CD14-positive monocyte (primary cell): ENCODE data around the gene CAMKK2. TPM values are rescaled to one million over a fixed set of nuclear protein-coding genes. Genes with fewer than 3 reads are reported as not detected.
A peak's percentile ranks its signal among the peaks of the same experiment; 100 is the strongest.

Experiments used
- DNase-seq, 3 donors: peaks; one replicate each; pipeline ENCODE4 v3.0.0-alpha.2; 2011 to 2022
- H2AFZ ChIP-seq: 2 replicates; pipeline ENCODE4 v1.6.0; 2012; ENCODE audit warnings: mild to moderate bottlenecking, low read depth, low read length, inconsistent platforms; ENCODE audit not compliant: insufficient read depth, poor library complexity, severe bottlenecking
- H3K27ac ChIP-seq, 2 donors: 1 replicate in 1 of 2; 2 replicates in 1 of 2; pipeline ENCODE4 v1.5.1; 2012 to 2013; ENCODE audit warnings: low read length in 2 of 2, control low read depth in 1 of 2, inconsistent platforms in 1 of 2, low read depth in 1 of 2, mild to moderate bottlenecking in 1 of 2
- H3K27me3 ChIP-seq, 2 donors: one replicate each; pipeline versions ENCODE4 v1.6.0 to v1.6.1; 2011 to 2013; ENCODE audit warnings: low read length in 2 of 2; ENCODE audit not compliant: control insufficient read depth in 2 of 2, insufficient read depth in 2 of 2
- H3K36me3 ChIP-seq, 2 donors: replicated peaks in 1 of 2; 1 replicate in 1 of 2; 2 replicates in 1 of 2; pipeline versions ENCODE4 v1.5.1 to v1.6.1; 2012 to 2013; ENCODE audit warnings: low read length in 2 of 2, control low read depth in 1 of 2, inconsistent platforms in 1 of 2, mild to moderate bottlenecking in 1 of 2; ENCODE audit not compliant: insufficient read depth in 2 of 2, control insufficient read depth in 1 of 2
- H3K4me1 ChIP-seq, 2 donors: 1 replicate in 1 of 2; 2 replicates in 1 of 2; pipeline versions ENCODE4 v1.5.1 to v1.6.1; 2012 to 2013; ENCODE audit warnings: low read length in 2 of 2, control low read depth in 1 of 2, inconsistent platforms in 1 of 2, mild to moderate bottlenecking in 1 of 2, moderate library complexity in 1 of 2; ENCODE audit not compliant: insufficient read depth in 2 of 2, control insufficient read depth in 1 of 2
- H3K4me2 ChIP-seq: replicated peaks from 2 replicates; pipeline ENCODE3; 2012; ENCODE audit warnings: low read length, moderate library complexity, mild to moderate bottlenecking; ENCODE audit not compliant: poor library complexity, severe bottlenecking; ENCODE audit errors: extremely low read depth
- H3K4me3 ChIP-seq, 3 experiments: fragments of 200-600 bp in 1 of 3; sonication (generic) in 1 of 3; replicated peaks in 1 of 3; 1 replicate in 2 of 3; 2 replicates in 1 of 3; pipeline ENCODE4 v1.5.1; 2011 to 2013; ENCODE audit warnings: low read length in 3 of 3, mild to moderate bottlenecking in 3 of 3, control low read depth in 2 of 3, low read depth in 2 of 3, inconsistent platforms in 1 of 3, moderate library complexity in 1 of 3
- H3K79me2 ChIP-seq: 2 replicates; pipeline ENCODE4 v1.6.0; 2012; ENCODE audit warnings: mild to moderate bottlenecking, control low read depth, inconsistent platforms, low read length, moderate library complexity; ENCODE audit not compliant: insufficient read depth
- H3K9ac ChIP-seq: 2 replicates; pipeline ENCODE4 v1.6.0; 2017; ENCODE audit warnings: low read length, mild to moderate bottlenecking; ENCODE audit not compliant: insufficient read depth, poor library complexity, severe bottlenecking
- H3K9me3 ChIP-seq, 2 donors: replicated peaks in 1 of 2; 1 replicate in 1 of 2; 2 replicates in 1 of 2; pipeline versions ENCODE4 v1.5.1 to v1.6.1; 2012 to 2013; ENCODE audit warnings: low read length in 2 of 2, control low read depth in 1 of 2; ENCODE audit not compliant: control insufficient read depth in 1 of 2, insufficient read depth in 1 of 2
- H4K20me1 ChIP-seq: 2 replicates; pipeline ENCODE4 v1.6.0; 2012; ENCODE audit warnings: mild to moderate bottlenecking, low read length, control low read depth, moderate library complexity; ENCODE audit not compliant: insufficient read depth
- H3K27ac Mint-ChIP-seq, 7 donors: one replicate each; pipeline ENCODE4 v1.8.0; 2020; ENCODE audit warnings: mild to moderate bottlenecking in 7 of 7, mixed read lengths in 7 of 7, moderate library complexity in 6 of 7, inconsistent platforms in 2 of 7
- H3K27me3 Mint-ChIP-seq, 3 donors: one replicate each; pipeline ENCODE4 v1.8.0; 2021 to 2022; ENCODE audit warnings: low read depth in 3 of 3, mild to moderate bottlenecking in 3 of 3, mixed read lengths in 3 of 3, moderate library complexity in 3 of 3, inconsistent platforms in 1 of 3
- H3K36me3 Mint-ChIP-seq, 2 donors: one replicate each; pipeline ENCODE4 v1.8.0; 2020; ENCODE audit warnings: mixed read lengths in 2 of 2, inconsistent platforms in 1 of 2, mild to moderate bottlenecking in 1 of 2
- H3K4me1 Mint-ChIP-seq: one replicate; pipeline ENCODE4 v1.8.0; 2020; ENCODE audit warnings: mild to moderate bottlenecking, mixed read lengths
- H3K4me3 Mint-ChIP-seq, 2 donors: one replicate each; pipeline ENCODE4 v1.8.0; 2020; ENCODE audit warnings: mild to moderate bottlenecking in 2 of 2, mixed read lengths in 2 of 2, moderate library complexity in 1 of 2
- H3K9me3 Mint-ChIP-seq, 7 donors: one replicate each; pipeline ENCODE4 v1.8.0; 2020 to 2022; ENCODE audit warnings: mixed read lengths in 7 of 7, mild to moderate bottlenecking in 6 of 7, moderate library complexity in 6 of 7, inconsistent platforms in 2 of 7
- WGBS: methylation state at CpG from one replicate; pipeline ENCODE4 v1.1.5; 2013; ENCODE audit warnings: missing lambda C conversion rate; ENCODE audit not compliant: insufficient coverage; 5-methylcytosine and 5-hydroxymethylcytosine counted together
- intact Hi-C, 2 donors: fragments of 100-400 bp; cut with micrococcal nuclease; formaldehyde crosslinking; loops; one replicate each; pipeline versions ENCODE4 v1.15.0 to v1.15.1; 2023
- polyA plus RNA-seq, 3 donors: library from polyadenylated mRNA; depleted of rRNA in 1 of 3; unstranded in 2 of 3; stranded (reverse) in 1 of 3; fragments of 300-500 nt in 2 of 3; fragments of >200 nt in 1 of 3; fragmentation: Illumina TruSeq in 2 of 3; gene quantifications; 1 replicate in 2 of 3; 2 replicates in 1 of 3; pipeline ENCODE4 v1.2.3, GENCODE V29; 2012 to 2021
- TF ChIP-seq, protein P1 (sequence below): fragments of 200-600 bp; IDR thresholded peaks from one replicate; pipeline ENCODE4 v1.8.0; 2022; ENCODE audit warnings: antibody characterized with exemption, mild to moderate bottlenecking

Gene CAMKK2
- polyA plus RNA-seq, 3 donors: 55.6 to 71.4 (median 71.0) TPM

GRCh38 chr12:121301876-121302275 is 5.4 kb upstream of the CAMKK2 start:
- DNase-seq: peak; percentile 68 to 88 (median 84)
- Mint-ChIP-seq H3K4me3 (peak overlapping the region; percentile 24 to 76), H3K27ac (peak overlapping the region; percentile 82 to 95 (median 91)), H3K4me1 (peaks cover 48% of the 10 kb centered on the region), H3K36me3 (no peaks in the 10 kb centered on the region), H3K27me3 (peaks cover 0 to 1% (median 0%) of the 10 kb centered on the region in 3 donors), H3K9me3 (peaks cover 0 to 2% (median 0%) of the 10 kb centered on the region in 7 donors)
- peak overlapping the region; percentile 49 to 72 for H3K27ac ChIP-seq
- peak overlapping the region; percentile 30 for H2AFZ ChIP-seq
- peak overlapping the region; percentile 62 for H3K9ac ChIP-seq
- intact Hi-C loops: no loop called here
- peak overlapping the region in 1 of 3 experiments; percentile 2 for H3K4me3 ChIP-seq
- peaks cover 43 to 56% of the 10 kb centered on the region in 2 donors for H3K4me1 ChIP-seq
- no peaks in the 10 kb centered on the region for H3K27me3 ChIP-seq
- no peaks in the 10 kb centered on the region for H3K9me3 ChIP-seq
- H4K20me1 ChIP-seq: no peaks in the 10 kb centered on the region
- 0% methylated on average over 3 of the region's 4 CpGs for WGBS
- no peaks in the 10 kb centered on the region for H3K36me3 ChIP-seq
- H3K79me2 ChIP-seq: peaks cover 9% of the 10 kb centered on the region
- H3K4me2 ChIP-seq: peak overlapping the region; percentile 21
- TF ChIP-seq, protein P1, sequence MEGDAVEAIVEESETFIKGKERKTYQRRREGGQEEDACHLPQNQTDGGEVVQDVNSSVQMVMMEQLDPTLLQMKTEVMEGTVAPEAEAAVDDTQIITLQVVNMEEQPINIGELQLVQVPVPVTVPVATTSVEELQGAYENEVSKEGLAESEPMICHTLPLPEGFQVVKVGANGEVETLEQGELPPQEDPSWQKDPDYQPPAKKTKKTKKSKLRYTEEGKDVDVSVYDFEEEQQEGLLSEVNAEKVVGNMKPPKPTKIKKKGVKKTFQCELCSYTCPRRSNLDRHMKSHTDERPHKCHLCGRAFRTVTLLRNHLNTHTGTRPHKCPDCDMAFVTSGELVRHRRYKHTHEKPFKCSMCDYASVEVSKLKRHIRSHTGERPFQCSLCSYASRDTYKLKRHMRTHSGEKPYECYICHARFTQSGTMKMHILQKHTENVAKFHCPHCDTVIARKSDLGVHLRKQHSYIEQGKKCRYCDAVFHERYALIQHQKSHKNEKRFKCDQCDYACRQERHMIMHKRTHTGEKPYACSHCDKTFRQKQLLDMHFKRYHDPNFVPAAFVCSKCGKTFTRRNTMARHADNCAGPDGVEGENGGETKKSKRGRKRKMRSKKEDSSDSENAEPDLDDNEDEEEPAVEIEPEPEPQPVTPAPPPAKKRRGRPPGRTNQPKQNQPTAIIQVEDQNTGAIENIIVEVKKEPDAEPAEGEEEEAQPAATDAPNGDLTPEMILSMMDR: no peak

DNA sequence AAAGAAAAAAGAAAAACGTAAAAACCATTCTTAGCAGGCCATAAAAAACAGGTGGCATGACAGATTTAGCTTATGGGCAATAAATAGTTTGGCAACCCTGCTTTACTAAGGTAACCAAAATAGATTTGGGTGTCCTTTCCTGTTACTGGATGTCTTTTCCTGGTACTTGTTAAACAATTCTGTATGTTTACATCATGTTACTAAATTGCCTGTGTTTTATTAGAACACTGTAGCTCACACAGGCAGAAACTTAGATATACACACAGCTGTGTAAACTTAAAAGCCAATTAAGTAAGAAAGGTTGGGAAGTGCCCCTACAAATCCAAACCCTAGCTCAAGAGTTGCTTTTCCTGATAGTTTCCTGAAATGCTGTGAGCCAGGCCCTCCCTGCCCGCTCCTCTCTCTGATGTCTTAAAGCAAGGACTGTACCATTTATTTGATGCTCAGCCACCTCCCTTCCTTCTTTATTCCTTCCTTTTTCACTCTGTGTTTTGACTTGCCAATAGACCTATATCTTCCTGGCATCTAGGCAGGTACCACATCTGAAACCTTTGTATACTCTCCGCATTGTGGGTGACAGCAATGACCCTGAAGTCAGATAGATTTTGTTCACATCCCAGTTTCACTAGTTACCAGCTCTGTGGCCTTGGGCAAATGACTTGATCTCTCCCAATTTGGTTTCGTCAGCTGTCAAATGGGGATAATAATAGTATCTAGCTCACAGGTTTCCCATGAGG is 3.7 kb upstream of the CAMKK2 start:
- Histone ChIP-seq H3K27me3 (no peaks in the 10 kb centered on the region), H3K79me2 (peaks cover 22% of the 10 kb centered on the region), H3K9me3 (no peaks in the 10 kb centered on the region), H3K9ac (no peak overlapping the region), H3K4me3 (no peak overlapping the region), H4K20me1 (peaks cover 10% of the 10 kb centered on the region), H3K27ac (peak overlapping the region in 1 of 2 donors; percentile 43), H3K4me1 (peaks cover 32 to 47% of the 10 kb centered on the region in 2 donors), H3K36me3 (no peaks in the 10 kb centered on the region), H3K4me2 (peak overlapping the region; percentile 5), H2AFZ (no peak overlapping the region)
- Mint-ChIP-seq H3K36me3 (no peaks in the 10 kb centered on the region), H3K4me3 (no peak overlapping the region), H3K27ac (peak overlapping the region; percentile 7 to 78 (median 59)), H3K27me3 (peaks cover 0 to 1% (median 0%) of the 10 kb centered on the region in 3 donors), H3K4me1 (peaks cover 36% of the 10 kb centered on the region), H3K9me3 (peaks cover 0 to 3% (median 0%) of the 10 kb centered on the region in 7 donors)
- no peak for DNase-seq
- intact Hi-C loops: no loop called here
- TF ChIP-seq, protein P1: no peak
- 86% methylated on average over 3 of the region's 4 CpGs for WGBS
